ENCODE measurements around the gene MOB3B. TPM values are rescaled to one million over a fixed set of nuclear protein-coding genes. Genes with fewer than 3 reads are reported as not detected.

The MOB3B gene
- total RNA-seq, 1 experiment from 2014 or later = 0.03 TPM

GRCh38 chr9:27545471-27545870 is 15.9 kb upstream of the MOB3B start:
- CTCF ChIA-PET = no interaction called here
- POLR2A ChIA-PET = no interaction called here
- in situ Hi-C loops (cut with HindIII; ENCODE audit: low pct_unique_long_range_greater_than_20kb, low sequenced_read_pairs) = no loop called here

DNA sequence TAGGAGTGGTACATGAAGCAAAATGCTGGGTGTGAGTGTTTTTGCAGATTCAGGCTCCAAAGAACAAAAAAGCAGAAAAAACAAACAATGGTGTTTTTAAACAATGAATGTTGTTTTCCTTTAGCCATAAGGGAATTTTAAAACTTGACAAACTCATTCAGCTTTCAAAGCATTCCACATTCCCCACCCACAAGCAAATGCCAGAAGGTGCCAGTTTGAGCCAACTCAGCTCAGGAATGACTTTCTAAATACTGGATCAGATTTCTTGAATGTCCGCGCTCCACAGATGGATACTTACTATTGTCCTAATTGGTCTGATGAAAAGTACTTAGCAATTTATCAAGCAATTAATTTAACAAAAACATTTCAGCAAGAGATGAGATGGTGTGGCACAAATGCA is 12.9 kb upstream of the MOB3B start:
- DNase-seq (ENCODE audit: low read depth, low spot score) = no peak
- POLR2A ChIA-PET = no interaction called here
- H3K36me3 ChIP-seq (ENCODE audit: control insufficient read depth, insufficient read depth, low read length) = no peaks in the 10 kb centered on the region
- no peaks in the 10 kb centered on the region for H3K9me3 ChIP-seq (ENCODE audit: control insufficient read depth, insufficient read depth, low read depth, low read length)
- no peak for ATAC-seq
- no TSS peak for BruUV-seq (replicated peaks)
- in situ Hi-C loops (cut with HindIII; ENCODE audit: low pct_unique_long_range_greater_than_20kb, low sequenced_read_pairs) = no loop called here
- H3K27me3 ChIP-seq (ENCODE audit: control insufficient read depth, insufficient read depth, low read length) = no peaks in the 10 kb centered on the region
- no peak for TF ChIP-seq SIN3A (IDR thresholded peaks at IDR 0.05; ENCODE audit: borderline replicate concordance, insufficient read depth, low read depth, low read length)
- TF ChIP-seq POLR2AphosphoS5 (IDR thresholded peaks at IDR 0.05; ENCODE audit: low read depth, low read length) = no peak
- TF ChIP-seq REST (IDR thresholded peaks at IDR 0.05; ENCODE audit: insufficient read depth in 1 of 2, low read depth in 2 of 2, low read length in 1 of 2) = no peak
- no peak for TF ChIP-seq TCF7L2 (IDR thresholded peaks at IDR 0.05; ENCODE audit: low read depth, low read length)
- no peak for TF ChIP-seq CTCF (IDR thresholded peaks at IDR 0.05)
- intact Hi-C loops (cut with micrococcal nuclease; ENCODE audit: unreplicated experiment) = no loop called here
- H3K27ac ChIP-seq (ENCODE audit: low read length) = no peak overlapping the region
- no peak overlapping the region for H3K4me3 ChIP-seq (ENCODE audit: low read depth in 2 of 2, low read length in 2 of 2)
- H3K4me1 ChIP-seq (ENCODE audit: control insufficient read depth, insufficient read depth, low read length) = no peaks in the 10 kb centered on the region
- CTCF ChIA-PET = no interaction called here

More at GRCh38 chr9:27545471-27545870, 15.9 kb upstream of the MOB3B start:
- TF ChIP-seq TCF7L2 (IDR thresholded peaks at IDR 0.05; ENCODE audit: low read depth, low read length) (no peak), SIN3A (IDR thresholded peaks at IDR 0.05; ENCODE audit: borderline replicate concordance, insufficient read depth, low read depth, low read length) (no peak), CTCF (IDR thresholded peaks at IDR 0.05) (no peak), POLR2AphosphoS5 (IDR thresholded peaks at IDR 0.05; ENCODE audit: low read depth, low read length) (no peak), REST (IDR thresholded peaks at IDR 0.05; ENCODE audit: insufficient read depth in 1 of 2, low read depth in 2 of 2, low read length in 1 of 2) (no peak)
- intact Hi-C loops (cut with micrococcal nuclease; ENCODE audit: unreplicated experiment) = no loop called here
- no TSS peak for BruUV-seq (replicated peaks)
- Histone ChIP-seq H3K27me3 (ENCODE audit: control insufficient read depth, insufficient read depth, low read length) (no peaks in the 10 kb centered on the region), H3K27ac (ENCODE audit: low read length) (no peak overlapping the region), H3K9me3 (ENCODE audit: control insufficient read depth, insufficient read depth, low read depth, low read length) (no peaks in the 10 kb centered on the region), H3K4me1 (ENCODE audit: control insufficient read depth, insufficient read depth, low read length) (no peaks in the 10 kb centered on the region), H3K36me3 (ENCODE audit: control insufficient read depth, insufficient read depth, low read length) (no peaks in the 10 kb centered on the region), H3K4me3 (ENCODE audit: low read depth in 2 of 2, low read length in 2 of 2) (no peak overlapping the region)
- ATAC-seq (no peak), DNase-seq (ENCODE audit: low read depth, low spot score) (no peak)

Data from Panc1 (cell line).